ENCODE results near the gene ARSA. TPM values are rescaled to one million over a fixed set of nuclear protein-coding genes. Genes with fewer than 3 reads are reported as not detected.

The ARSA gene
- total RNA-seq, 1 donor from 2014 or later = 39.8 TPM

DNA sequence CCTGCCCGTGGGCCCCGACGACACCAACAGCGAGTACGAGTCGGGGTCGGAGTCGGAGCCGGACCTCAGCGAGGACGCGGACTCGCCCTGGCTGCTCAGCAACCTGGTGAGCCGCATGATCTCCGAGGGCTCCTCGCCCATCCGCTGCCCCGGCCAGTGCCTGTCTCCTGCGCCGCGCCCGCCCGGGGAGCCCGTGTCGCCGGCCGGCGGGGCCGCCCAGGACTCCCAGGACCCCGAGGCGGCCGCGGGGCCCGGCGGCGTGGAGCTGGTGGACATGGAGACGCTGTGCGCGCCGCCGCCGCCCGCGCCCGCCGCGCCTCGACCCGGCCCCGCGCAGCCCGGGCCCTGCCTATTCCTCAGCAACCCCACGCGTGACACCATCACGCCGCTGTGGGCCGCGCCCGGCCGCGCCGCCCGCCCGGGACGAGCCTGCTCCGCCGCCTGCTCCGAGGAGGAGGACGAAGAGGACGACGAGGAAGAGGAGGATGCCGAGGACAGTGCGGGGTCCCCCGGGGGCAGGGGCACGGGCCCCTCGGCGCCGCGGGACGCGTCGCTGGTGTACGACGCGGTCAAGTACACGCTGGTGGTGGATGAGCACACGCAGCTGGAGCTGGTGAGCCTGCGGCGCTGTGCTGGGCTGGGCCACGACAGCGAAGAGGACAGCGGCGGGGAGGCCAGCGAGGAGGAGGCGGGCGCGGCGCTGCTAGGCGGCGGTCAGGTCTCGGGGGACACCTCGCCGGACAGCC lies 23.5 kb downstream of the ARSA start:
- Mint-ChIP-seq H3K9me3 (ENCODE audit: low read depth) (no peaks in the 10 kb centered on the region), H3K27me3 (ENCODE audit: low read depth) (no peaks in the 10 kb centered on the region), H3K4me3 (ENCODE audit: unreplicated experiment) (no peak overlapping the region), H3K27ac (ENCODE audit: unreplicated experiment) (no peak overlapping the region), H3K4me1 (ENCODE audit: low read depth) (peaks cover 9% of the 10 kb centered on the region), H3K36me3 (ENCODE audit: low read depth) (no peaks in the 10 kb centered on the region)
- DNase-seq (ENCODE audit: low spot score) = no peak
- TF ChIP-seq, protein P1, sequence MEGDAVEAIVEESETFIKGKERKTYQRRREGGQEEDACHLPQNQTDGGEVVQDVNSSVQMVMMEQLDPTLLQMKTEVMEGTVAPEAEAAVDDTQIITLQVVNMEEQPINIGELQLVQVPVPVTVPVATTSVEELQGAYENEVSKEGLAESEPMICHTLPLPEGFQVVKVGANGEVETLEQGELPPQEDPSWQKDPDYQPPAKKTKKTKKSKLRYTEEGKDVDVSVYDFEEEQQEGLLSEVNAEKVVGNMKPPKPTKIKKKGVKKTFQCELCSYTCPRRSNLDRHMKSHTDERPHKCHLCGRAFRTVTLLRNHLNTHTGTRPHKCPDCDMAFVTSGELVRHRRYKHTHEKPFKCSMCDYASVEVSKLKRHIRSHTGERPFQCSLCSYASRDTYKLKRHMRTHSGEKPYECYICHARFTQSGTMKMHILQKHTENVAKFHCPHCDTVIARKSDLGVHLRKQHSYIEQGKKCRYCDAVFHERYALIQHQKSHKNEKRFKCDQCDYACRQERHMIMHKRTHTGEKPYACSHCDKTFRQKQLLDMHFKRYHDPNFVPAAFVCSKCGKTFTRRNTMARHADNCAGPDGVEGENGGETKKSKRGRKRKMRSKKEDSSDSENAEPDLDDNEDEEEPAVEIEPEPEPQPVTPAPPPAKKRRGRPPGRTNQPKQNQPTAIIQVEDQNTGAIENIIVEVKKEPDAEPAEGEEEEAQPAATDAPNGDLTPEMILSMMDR (IDR thresholded peaks at IDR 0.05) = no peak

- H3K36me3 Mint-ChIP-seq (ENCODE audit: low read depth) = no peaks in the 10 kb centered on the region
- no peak overlapping the region for H3K27ac Mint-ChIP-seq (ENCODE audit: unreplicated experiment)
- TF ChIP-seq, protein P1 (IDR thresholded peaks at IDR 0.05) = no peak
- no peak for DNase-seq (ENCODE audit: low spot score)
- H3K27me3 Mint-ChIP-seq (ENCODE audit: low read depth) = no peaks in the 10 kb centered on the region
- no peak overlapping the region for H3K4me3 Mint-ChIP-seq (ENCODE audit: unreplicated experiment)
- H3K9me3 Mint-ChIP-seq (ENCODE audit: low read depth) = no peaks in the 10 kb centered on the region
- peaks cover 9% of the 10 kb centered on the region for H3K4me1 Mint-ChIP-seq (ENCODE audit: low read depth)
Observed at GRCh38 chr22:50603511-50604255, 24.3 kb downstream of the ARSA start.

- no peaks in the 10 kb centered on the region for H3K27me3 Mint-ChIP-seq (ENCODE audit: low read depth)
- no peak for DNase-seq (ENCODE audit: low spot score)
- H3K4me1 Mint-ChIP-seq (ENCODE audit: low read depth) = peaks cover 9% of the 10 kb centered on the region
- TF ChIP-seq, protein P1 (IDR thresholded peaks at IDR 0.05) = no peak
- H3K36me3 Mint-ChIP-seq (ENCODE audit: low read depth) = no peaks in the 10 kb centered on the region
- no peaks in the 10 kb centered on the region for H3K9me3 Mint-ChIP-seq (ENCODE audit: low read depth)
- H3K4me3 Mint-ChIP-seq (ENCODE audit: unreplicated experiment) = peak overlapping the region; percentile 58
- H3K27ac Mint-ChIP-seq (ENCODE audit: unreplicated experiment) = no peak overlapping the region
Observed at GRCh38 chr22:50602338-50602700, 25.6 kb downstream of the ARSA start.

DNA sequence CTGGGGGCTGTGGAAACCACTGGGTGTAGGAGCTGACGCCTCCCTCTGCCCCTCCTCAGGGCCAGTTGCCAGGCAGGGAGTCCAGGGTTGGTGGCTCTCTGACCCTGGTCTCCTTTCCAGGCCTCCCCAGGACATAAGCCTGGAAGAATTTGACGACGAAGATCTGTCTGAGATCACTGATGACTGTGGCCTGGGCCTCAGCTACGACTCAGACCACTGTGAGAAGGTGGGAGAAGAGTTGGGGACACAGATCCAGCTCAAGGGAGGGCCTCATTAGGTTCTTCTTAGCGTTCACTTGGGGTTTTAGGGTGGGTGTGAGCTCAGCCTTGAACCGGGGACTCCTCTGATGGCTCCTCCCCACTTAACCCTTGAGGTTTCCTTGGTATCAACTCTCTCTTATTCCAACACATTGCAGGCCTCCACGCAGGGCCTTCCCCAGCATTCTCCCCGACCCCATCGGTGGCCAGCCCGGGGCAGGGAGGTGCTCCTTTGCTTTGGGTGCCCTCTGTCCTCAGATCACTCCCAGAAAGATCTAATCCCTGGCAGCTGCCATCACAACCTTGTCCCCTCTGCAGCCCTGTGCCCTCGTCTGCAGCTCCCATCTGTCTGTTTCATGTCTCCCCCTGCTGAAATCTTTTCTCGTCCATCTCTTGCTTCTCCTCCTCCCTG lies 26.1 kb downstream of the ARSA start:
- TF ChIP-seq, protein P1 (IDR thresholded peaks at IDR 0.05) = no peak
- no peak overlapping the region for H3K27ac Mint-ChIP-seq (ENCODE audit: unreplicated experiment)
- DNase-seq (ENCODE audit: low spot score) = no peak
- peaks cover 9% of the 10 kb centered on the region for H3K4me1 Mint-ChIP-seq (ENCODE audit: low read depth)
- H3K27me3 Mint-ChIP-seq (ENCODE audit: low read depth) = no peaks in the 10 kb centered on the region
- no peaks in the 10 kb centered on the region for H3K9me3 Mint-ChIP-seq (ENCODE audit: low read depth)
- peak overlapping the region; percentile 58 for H3K4me3 Mint-ChIP-seq (ENCODE audit: unreplicated experiment)
- peaks cover 4% of the 10 kb centered on the region for H3K36me3 Mint-ChIP-seq (ENCODE audit: low read depth)

GRCh38 chr22:50600967-50601668 lies 26.8 kb downstream of the ARSA start:
- H3K4me1 Mint-ChIP-seq (ENCODE audit: low read depth) = peaks cover 9% of the 10 kb centered on the region
- TF ChIP-seq, protein P1 (IDR thresholded peaks at IDR 0.05) = no peak
- no peaks in the 10 kb centered on the region for H3K9me3 Mint-ChIP-seq (ENCODE audit: low read depth)
- no peaks in the 10 kb centered on the region for H3K27me3 Mint-ChIP-seq (ENCODE audit: low read depth)
- peak overlapping the region; percentile 58 for H3K4me3 Mint-ChIP-seq (ENCODE audit: unreplicated experiment)
- peaks cover 5% of the 10 kb centered on the region for H3K36me3 Mint-ChIP-seq (ENCODE audit: low read depth)
- H3K27ac Mint-ChIP-seq (ENCODE audit: unreplicated experiment) = no peak overlapping the region
- no peak for DNase-seq (ENCODE audit: low spot score)
